IPS-18c (cell line): Measurements from ENCODE around the gene CCT2.
"Not testable (repeated sequence)": the region's sequence is repeated elsewhere in the genome, so short reads cannot be mapped to it uniquely, and the experiment has no call there.

Experiments
- H3K4me3 ChIP-seq: 2 replicates; pipeline ENCODE4 v1.7.0; 2013; ENCODE audit warnings: low read depth, mild to moderate bottlenecking, low read length, moderate library complexity; ENCODE audit not compliant: insufficient read depth
- H3K9me3 ChIP-seq: one replicate; pipeline ENCODE4 v1.6.1; 2013; ENCODE audit warnings: mild to moderate bottlenecking, low read length, moderate library complexity; ENCODE audit not compliant: control insufficient read depth, insufficient read depth

CCT2 gene

GRCh38 chr12:69578283-69578682, 7.0 kb upstream of the CCT2 start:
- H3K4me3 ChIP-seq, result no peak overlapping the region
- H3K9me3 ChIP-seq, result no peaks in the 10 kb centered on the region

DNA sequence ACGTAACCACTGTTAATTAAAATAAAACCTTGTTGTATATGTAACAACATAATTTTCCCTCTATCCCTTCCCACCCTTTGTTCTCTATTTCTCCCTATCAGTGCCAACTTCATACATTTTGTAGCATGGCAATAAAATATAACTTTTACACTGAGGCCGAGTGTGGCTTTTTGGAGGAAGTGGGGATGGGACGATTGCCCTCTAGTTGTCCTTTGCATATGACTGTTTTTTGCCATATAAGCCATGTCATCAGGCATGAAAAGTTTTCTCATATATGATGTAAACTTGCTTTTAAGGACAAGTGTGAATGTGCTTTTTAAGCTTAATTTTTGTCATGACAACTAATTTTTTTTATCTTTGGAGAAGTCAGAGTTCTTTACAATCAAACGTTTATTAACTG, 6.2 kb upstream of the CCT2 start:
- H3K4me3 ChIP-seq, result no peak overlapping the region
- H3K9me3 ChIP-seq, result no peaks in the 10 kb centered on the region

GRCh38 chr12:69580074-69580473, 5.2 kb upstream of the CCT2 start:
- Histone ChIP-seq H3K4me3 (no peak overlapping the region), H3K9me3 (no peaks in the 10 kb centered on the region)

- Histone ChIP-seq H3K4me3 (no peak overlapping the region), H3K9me3 (no peaks in the 10 kb centered on the region)
These were observed 2.1 kb upstream of the CCT2 start for GRCh38 chr12:69583203-69583602.

DNA sequence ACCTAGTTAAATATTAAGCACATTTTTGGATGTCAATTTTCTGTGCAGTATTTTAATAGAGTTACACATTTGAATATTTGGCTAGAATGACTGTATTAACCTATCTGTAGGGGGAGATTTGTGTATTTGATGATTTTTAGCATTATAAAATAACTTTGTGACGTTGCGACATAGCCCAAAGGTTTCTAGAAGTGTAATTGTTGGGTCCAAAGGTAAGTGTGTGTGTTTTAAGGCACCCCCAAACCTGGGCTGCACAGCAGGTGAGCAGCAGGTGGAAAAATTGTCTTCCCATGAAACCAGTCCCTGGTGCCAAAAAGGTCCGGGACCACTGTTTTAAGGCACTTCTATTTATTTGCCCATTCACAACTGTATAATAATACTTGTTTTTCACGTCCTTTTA, 3.3 kb downstream of the CCT2 start:
- Histone ChIP-seq H3K9me3 (no peaks in the 10 kb centered on the region), H3K4me3 (no peak overlapping the region)

- Histone ChIP-seq H3K9me3 (no peaks in the 10 kb centered on the region), H3K4me3 (no peak overlapping the region)
These were observed 3.8 kb downstream of the CCT2 start for GRCh38 chr12:69589082-69589481.

- Histone ChIP-seq H3K9me3 (no peaks in the 10 kb centered on the region), H3K4me3 (no peak overlapping the region)
These were observed 10.4 kb downstream of the CCT2 start for GRCh38 chr12:69595689-69596088.

- H3K9me3 ChIP-seq, result no peaks in the 10 kb centered on the region
- no peak overlapping the region for H3K4me3 ChIP-seq
These were observed 13.0 kb downstream of the CCT2 start for GRCh38 chr12:69598174-69598753.

GRCh38 chr12:69600804-69601203, 15.5 kb downstream of the CCT2 start:
- Histone ChIP-seq H3K9me3 (no peaks in the 10 kb centered on the region), H3K4me3 (no peak overlapping the region)

GRCh38 chr12:69601962-69602685, 16.9 kb downstream of the CCT2 start:
- no peaks in the 10 kb centered on the region for H3K9me3 ChIP-seq
- H3K4me3 ChIP-seq, result no peak overlapping the region

DNA sequence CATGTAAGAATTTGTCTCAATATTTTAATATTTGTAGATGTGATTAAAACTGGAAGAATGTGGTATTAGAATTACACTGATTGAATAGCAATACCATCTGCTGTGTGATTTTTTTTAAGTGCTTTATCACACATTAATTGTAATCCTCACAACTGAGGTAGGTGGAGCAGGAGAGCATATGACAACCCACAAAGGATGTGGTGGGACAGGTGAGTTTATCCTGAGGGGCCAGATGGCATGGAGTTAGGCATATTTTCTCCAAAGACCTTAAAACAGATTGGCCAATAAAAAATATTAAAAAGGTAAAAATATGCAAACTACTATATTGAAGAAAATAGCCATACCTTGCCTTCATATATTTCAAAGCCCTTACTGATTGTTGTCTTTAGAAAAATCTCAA, 17.7 kb downstream of the CCT2 start:
- Histone ChIP-seq H3K9me3 (no peaks in the 10 kb centered on the region), H3K4me3 (no peak overlapping the region)

DNA sequence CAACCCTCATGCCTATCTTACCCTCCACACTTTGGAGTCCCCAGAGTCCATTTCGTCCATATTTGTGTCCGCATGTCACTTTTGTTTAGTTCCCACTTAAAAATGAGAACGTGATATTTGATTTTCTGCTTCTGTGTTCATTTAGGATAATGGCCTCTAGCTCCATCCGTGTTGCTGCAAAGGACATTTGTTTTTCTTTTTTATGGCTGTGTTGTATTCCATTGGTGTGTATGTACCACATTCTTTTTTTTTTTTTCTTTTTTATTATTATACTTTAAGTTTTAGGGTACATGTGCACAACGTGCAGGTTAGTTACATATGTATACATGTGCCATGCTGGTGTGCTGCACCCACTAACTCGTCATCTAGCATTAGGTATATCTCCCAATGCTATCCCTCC, 18.3 kb downstream of the CCT2 start:
- not testable (repeated sequence) for H3K9me3 ChIP-seq, H3K4me3 ChIP-seq

- not testable (repeated sequence) for H3K4me3 ChIP-seq, H3K9me3 ChIP-seq
These were observed 19.0 kb downstream of the CCT2 start for GRCh38 chr12:69604275-69604674.

DNA sequence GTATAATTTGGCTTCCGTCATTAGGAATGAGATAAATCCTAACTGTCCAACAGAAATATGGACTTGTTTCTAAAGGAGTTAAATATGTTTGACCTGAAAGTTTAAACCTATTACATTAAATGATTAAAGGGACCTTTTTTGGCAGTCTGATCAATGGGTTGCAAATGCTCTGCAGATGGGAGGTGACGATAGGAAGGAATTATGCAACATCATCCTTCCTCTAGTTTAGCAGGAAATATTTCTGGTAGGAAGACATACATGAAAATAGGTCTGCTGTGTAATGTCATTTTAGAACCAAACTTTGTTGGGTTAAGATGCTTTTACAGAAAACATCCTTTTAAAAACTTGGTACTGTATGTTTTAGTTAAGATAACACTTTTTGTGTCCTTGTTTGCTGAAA, 22.9 kb downstream of the CCT2 start:
- Histone ChIP-seq H3K4me3 (no peak overlapping the region), H3K9me3 (no peaks in the 10 kb centered on the region)

DNA sequence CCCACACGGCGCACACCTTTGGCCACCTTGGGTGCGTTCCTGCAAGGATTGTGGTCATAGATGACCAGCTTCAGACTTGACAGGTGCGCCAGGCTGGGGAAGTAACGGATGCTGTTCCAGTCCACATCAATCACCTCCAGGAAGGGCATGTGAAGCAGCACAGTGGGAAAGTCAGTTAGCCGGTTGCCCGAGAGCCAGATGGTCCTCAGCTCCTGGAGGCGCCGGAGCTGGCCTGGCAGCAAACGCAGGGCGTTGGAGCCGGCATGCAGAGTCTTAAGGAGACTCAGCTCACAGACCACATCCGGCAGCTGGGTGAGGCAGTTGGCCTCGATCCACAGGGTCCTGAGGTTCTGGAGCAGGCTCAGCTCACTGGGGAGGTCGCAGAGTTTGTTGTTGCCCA, 24.9 kb downstream of the CCT2 start:
- Histone ChIP-seq H3K4me3 (no peak overlapping the region), H3K9me3 (no peaks in the 10 kb centered on the region)

- Histone ChIP-seq H3K9me3 (no peaks in the 10 kb centered on the region), H3K4me3 (no peak within 1 kb of the TSS)
These were observed 25.5 kb downstream of the CCT2 start, which contains the start of gene LRRC10 for GRCh38 chr12:69610729-69611128. LRRC10 (minus strand) TSS chr12:69610907; CDS start chr12:69610838, 69 bp downstream.

DNA sequence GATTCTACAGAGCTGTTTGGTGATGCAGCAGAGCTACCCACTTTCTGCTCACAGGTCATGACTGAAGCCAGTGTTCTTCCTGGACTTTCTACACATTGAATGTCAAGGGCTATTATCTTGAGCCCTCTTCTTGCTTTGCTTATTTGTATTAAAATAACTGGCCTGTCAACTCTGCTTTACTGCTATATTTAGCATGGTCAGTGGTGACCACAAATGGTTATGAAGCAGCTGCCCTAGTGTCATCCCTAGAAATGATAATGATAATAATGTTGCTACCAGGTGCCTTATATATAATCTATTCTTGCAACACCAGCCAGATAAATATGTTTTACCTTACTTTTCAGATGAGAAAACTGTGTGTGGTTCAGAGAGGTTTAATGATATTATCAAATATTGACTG, 28.1 kb downstream of the CCT2 start:
- no peaks in the 10 kb centered on the region for H3K9me3 ChIP-seq

DNA sequence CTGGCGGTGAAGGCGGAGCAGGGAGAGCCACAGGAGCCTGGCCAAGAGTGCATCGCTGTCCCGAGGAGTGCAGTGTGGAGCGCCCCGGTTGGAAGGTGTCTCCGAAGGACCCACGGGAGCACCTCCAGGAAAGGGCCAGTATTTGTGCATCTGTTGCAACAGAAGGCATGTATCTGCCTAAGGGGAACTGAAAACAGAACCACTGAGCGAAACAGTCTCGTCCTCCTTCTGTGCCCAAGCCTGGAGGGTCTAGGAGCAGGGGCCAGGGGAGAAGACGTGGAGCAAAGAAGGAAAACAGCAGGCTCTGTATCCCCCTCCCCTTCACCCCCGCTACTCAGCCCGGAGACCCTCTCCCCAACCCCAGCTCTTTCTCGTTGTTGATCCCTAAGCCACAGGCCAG, 30.8 kb downstream of the CCT2 start:
- Histone ChIP-seq H3K9me3 (no peaks in the 10 kb centered on the region), H3K4me3 (no peak overlapping the region)

More for the DNA sequence above, 28.1 kb downstream of the CCT2 start:
- no peak overlapping the region for H3K4me3 ChIP-seq

GRCh38 chr12:69619050-69619449, 33.8 kb downstream of the CCT2 start:
- Histone ChIP-seq H3K9me3 (no peaks in the 10 kb centered on the region), H3K4me3 (no peak overlapping the region)
